Heart left ventricle (tissue), 16 donors: ENCODE data around the gene SLC35G6. TPM values are rescaled to one million over a fixed set of nuclear protein-coding genes. Genes with fewer than 3 reads are reported as not detected.

Source experiments
- ATAC-seq, 4 donors: fragments of 200-7000 bp; cut with Tn5 transposase; one replicate each; pipeline ENCODE4 v1.9.1; 2020 to 2022; ENCODE audit warnings: moderate library complexity in 4 of 4, mild to moderate bottlenecking in 3 of 4, moderate number of reproducible peaks in 1 of 4
- DNase-seq, 5 donors: peaks; one replicate each; pipeline ENCODE4 v3.0.0-alpha.2; 2020
- H3K27ac ChIP-seq, 12 donors: fragments of 200-600 bp; sonication (generic) in 4 of 12; one replicate each; pipeline versions ENCODE4 v1.5.0 to v1.8.0; 2016 to 2022; ENCODE audit warnings: mild to moderate bottlenecking in 2 of 12
- H3K27me3 ChIP-seq, 9 donors: fragments of 200-600 bp; sonication (generic) in 2 of 9; one replicate each; pipeline versions ENCODE4 v1.5.1 to v1.8.0; 2016 to 2022; ENCODE audit warnings: mild to moderate bottlenecking in 3 of 9
- H3K36me3 ChIP-seq, 9 donors: fragments of 200-600 bp; sonication (generic) in 2 of 9; one replicate each; pipeline versions ENCODE4 v1.5.0 to v1.8.0; 2018 to 2022; ENCODE audit warnings: mild to moderate bottlenecking in 2 of 9
- H3K4me1 ChIP-seq, 12 donors: fragments of 200-600 bp; sonication (generic) in 4 of 12; one replicate each; pipeline versions ENCODE4 v1.5.0 to v1.8.0; 2016 to 2022; ENCODE audit warnings: mild to moderate bottlenecking in 3 of 12
- H3K4me3 ChIP-seq, 12 donors: fragments of 200-600 bp; sonication (generic) in 4 of 12; one replicate each; pipeline versions ENCODE4 v1.5.0 to v1.8.0; 2017 to 2022; ENCODE audit warnings: mild to moderate bottlenecking in 9 of 12, moderate library complexity in 4 of 12
- H3K9me3 ChIP-seq, 12 donors: fragments of 200-600 bp; sonication (generic) in 4 of 12; one replicate each; pipeline versions ENCODE4 v1.5.0 to v1.8.0; 2016 to 2022; ENCODE audit warnings: mild to moderate bottlenecking in 1 of 12
- POLR2A ChIP-seq, 2 donors: fragments of 450-650 bp; IDR thresholded peaks; one replicate each; pipeline ENCODE4 v1.6.1; 2017; ENCODE audit warnings: antibody characterized with exemption in 2 of 2, mild to moderate bottlenecking in 2 of 2, moderate library complexity in 2 of 2
- WGBS, 4 donors: extraction: QIAGEN DNeasy Blood & Tissue Kit in 2 of 4; methylation state at CpG; one replicate each; pipeline versions ENCODE4 v1.1.5 to v1.1.7; 2013 to 2018; 5-methylcytosine and 5-hydroxymethylcytosine counted together
- intact Hi-C, 10 donors: fragments of 100-400 bp; cut with DNase I; formaldehyde crosslinking; loops; one replicate each; pipeline versions ENCODE4 v1.11.1 to v1.14.2; 2022
- polyA plus RNA-seq, 2 donors: library from polyadenylated mRNA; stranded (reverse); fragments of 200-250 nt; gene quantifications; one replicate each; pipeline ENCODE4 v1.2.3, GENCODE V29; 2013
- total RNA-seq, 9 donors: library from RNA; depleted of rRNA in 2 of 9; stranded (reverse); fragments of >200 nt in 2 of 9; fragmentation: NEBNext Ultra II Directional in 3 of 9; extraction: Animal tissue kit (Norgen Biotek cat#: 25700) in 3 of 9; gene quantifications; one replicate each; pipeline versions ENCODE4 v1.1.0 to v1.2.4, GENCODE V29; 2016 to 2023
- TF ChIP-seq, protein P1 (sequence below), 12 donors: fragments of 200-600 bp; sonication (generic) in 4 of 12; IDR thresholded peaks; one replicate each; pipeline versions ENCODE4 v1.5.0 to v1.8.0; 2018 to 2022; ENCODE audit warnings: antibody characterized with exemption in 12 of 12, mild to moderate bottlenecking in 5 of 12
- donor health status: ischemic (EF 13 %, LVEDD 7.1; RV severe dilation, severe dysfunction).
- donor health status: healthy with polysubstance abuse.
- donor health status: DM: no; HTN: yes; CAD: no.
- donor health status: DM: no; HTN: no; CAD: no.
- donor health status: ischemic (EF 25% LVEDD 6.9; RV normal size, moderate dysfunction).
- donor health status: ischemic (EF 25% LVEDD 5.7; RV mildly dilated, moderate dysfunction).
- donor health status: healthy.
- donor health status: DM: yes; HTN: yes; CAD: no.
- donor health status: ischemic (EF 35%, LVEDD 5.7; RV mildly dilated, moderate dysfunction).
- donor health status: nonischemic (EF 11% LVEDD 7.7; RV severe dilation, severe dysfunction).
- donor health status: DM: yes; HTN: yes; CAD: no.
- donor health status: PGD.
- donor health status: ischemic (EF 29% LVEDD 5.4; RV normal size, mild dysfunction).
- donor health status: nonischemic (EF 23%, LVEDD 6.1; RV moderate dilation, normal function).

Gene SLC35G6
- total and polyA plus RNA-seq, 11 donors: 0.08 TPM; not detected in 10

DNA sequence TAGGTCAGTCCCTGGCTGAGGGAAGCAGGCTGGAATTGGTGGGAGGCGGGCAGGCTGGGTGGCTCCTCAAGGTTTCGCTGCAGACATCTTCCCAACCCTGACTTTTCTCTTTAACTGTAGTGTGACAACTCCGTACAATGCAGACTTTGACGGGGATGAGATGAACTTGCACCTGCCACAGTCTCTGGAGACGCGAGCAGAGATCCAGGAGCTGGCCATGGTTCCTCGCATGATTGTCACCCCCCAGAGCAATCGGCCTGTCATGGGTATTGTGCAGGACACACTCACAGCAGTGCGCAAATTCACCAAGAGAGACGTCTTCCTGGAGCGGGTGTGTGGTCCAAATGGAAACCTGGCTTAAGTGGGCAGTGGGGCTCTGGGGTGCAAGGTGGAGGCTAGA, 17.9 kb downstream of the SLC35G6 start:
- no peak for TF ChIP-seq POLR2A (IDR thresholded peaks at IDR 0.05)
- TF ChIP-seq, protein P1, sequence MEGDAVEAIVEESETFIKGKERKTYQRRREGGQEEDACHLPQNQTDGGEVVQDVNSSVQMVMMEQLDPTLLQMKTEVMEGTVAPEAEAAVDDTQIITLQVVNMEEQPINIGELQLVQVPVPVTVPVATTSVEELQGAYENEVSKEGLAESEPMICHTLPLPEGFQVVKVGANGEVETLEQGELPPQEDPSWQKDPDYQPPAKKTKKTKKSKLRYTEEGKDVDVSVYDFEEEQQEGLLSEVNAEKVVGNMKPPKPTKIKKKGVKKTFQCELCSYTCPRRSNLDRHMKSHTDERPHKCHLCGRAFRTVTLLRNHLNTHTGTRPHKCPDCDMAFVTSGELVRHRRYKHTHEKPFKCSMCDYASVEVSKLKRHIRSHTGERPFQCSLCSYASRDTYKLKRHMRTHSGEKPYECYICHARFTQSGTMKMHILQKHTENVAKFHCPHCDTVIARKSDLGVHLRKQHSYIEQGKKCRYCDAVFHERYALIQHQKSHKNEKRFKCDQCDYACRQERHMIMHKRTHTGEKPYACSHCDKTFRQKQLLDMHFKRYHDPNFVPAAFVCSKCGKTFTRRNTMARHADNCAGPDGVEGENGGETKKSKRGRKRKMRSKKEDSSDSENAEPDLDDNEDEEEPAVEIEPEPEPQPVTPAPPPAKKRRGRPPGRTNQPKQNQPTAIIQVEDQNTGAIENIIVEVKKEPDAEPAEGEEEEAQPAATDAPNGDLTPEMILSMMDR (IDR thresholded peaks at IDR 0.05): no peak
- H3K27me3 ChIP-seq: no peaks in the 10 kb centered on the region
- H3K4me1 ChIP-seq: peaks cover 0 to 32% (median 10%) of the 10 kb centered on the region in 12 donors
- 84 to 90% (median 87%) methylated on average over 11 of the region's 11 CpGs for WGBS, 4 donors
- intact Hi-C loops: no loop called here
- DNase-seq (no peak), ATAC-seq (no peak)
- peaks cover 20 to 93% (median 82%) of the 10 kb centered on the region in 9 donors for H3K36me3 ChIP-seq
- no peaks in the 10 kb centered on the region for H3K9me3 ChIP-seq
- no peak overlapping the region for H3K4me3 ChIP-seq
- H3K27ac ChIP-seq: no peak overlapping the region

DNA sequence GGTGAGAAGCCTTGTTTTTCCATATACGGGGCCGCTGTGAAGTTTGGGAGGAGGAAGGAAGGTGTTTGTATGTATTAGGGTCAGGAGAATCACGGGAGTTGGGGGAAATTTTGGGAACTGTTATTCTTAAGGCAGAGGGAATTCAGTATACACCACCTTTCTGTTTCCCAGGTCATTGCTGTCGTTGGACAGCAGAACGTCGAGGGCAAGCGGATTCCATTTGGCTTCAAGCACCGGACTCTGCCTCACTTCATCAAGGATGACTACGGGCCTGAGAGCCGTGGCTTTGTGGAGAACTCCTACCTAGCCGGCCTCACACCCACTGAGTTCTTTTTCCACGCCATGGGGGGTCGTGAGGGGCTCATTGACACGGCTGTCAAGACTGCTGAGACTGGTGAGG, 20.5 kb downstream of the SLC35G6 start:
- WGBS, 4 donors: 78 to 88% (median 86%) methylated on average over 12 to 14 of the region's 14 CpGs
- no peak overlapping the region for H3K27ac ChIP-seq
- TF ChIP-seq POLR2A (IDR thresholded peaks at IDR 0.05): no peak
- TF ChIP-seq, protein P1 (IDR thresholded peaks at IDR 0.05): no peak
- peaks cover 20 to 100% (median 100%) of the 10 kb centered on the region in 9 donors for H3K36me3 ChIP-seq
- ATAC-seq: no peak
- intact Hi-C loops: loop anchor here in 2 of 10 donors (10.0 kb wide), 2 partner anchors 137 to 147 kb away; partner anchors contain the start of genes KCTD11 (in 1 of the 2) and TMEM95 (in 1 of the 2)
- H3K4me1 ChIP-seq: peaks cover 0 to 16% (median 7%) of the 10 kb centered on the region in 12 donors
- no peaks in the 10 kb centered on the region for H3K27me3 ChIP-seq
- H3K9me3 ChIP-seq: no peaks in the 10 kb centered on the region
- DNase-seq: no peak
- no peak overlapping the region for H3K4me3 ChIP-seq

DNA sequence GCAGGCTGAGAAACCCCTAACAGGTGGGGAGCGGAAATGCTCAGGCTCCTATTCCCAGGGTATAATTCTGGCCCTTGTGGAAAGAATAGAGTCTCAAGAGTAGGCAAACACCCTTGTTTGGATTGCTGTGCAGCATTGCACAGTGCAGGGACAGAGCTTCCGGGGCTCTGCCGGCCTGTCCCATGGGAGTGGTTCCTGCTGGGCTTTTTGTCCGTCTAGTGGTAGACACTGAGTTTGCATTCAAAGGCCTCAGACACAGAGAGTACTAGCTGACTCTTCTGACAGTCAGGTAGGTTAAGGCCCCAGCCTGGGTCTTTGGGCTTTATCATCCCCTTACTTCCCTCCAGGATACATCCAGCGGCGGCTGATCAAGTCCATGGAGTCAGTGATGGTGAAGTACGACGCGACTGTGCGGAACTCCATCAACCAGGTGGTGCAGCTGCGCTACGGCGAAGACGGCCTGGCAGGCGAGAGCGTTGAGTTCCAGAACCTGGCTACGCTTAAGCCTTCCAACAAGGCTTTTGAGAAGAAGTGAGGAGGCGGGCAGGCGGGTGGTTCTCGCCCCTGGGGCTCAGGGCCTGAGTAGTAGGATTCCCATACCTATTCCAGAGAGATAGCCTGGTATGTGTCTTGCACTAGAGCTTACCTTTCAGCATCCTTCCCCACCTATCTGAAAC, 21.1 kb downstream of the SLC35G6 start:
- no peaks in the 10 kb centered on the region for H3K9me3 ChIP-seq
- TF ChIP-seq, protein P1 (IDR thresholded peaks at IDR 0.05): no peak
- no peak for TF ChIP-seq POLR2A (IDR thresholded peaks at IDR 0.05)
- intact Hi-C loops: loop anchor here in 2 of 10 donors (10.0 kb wide), 2 partner anchors 138 to 148 kb away; partner anchors contain the start of genes KCTD11 (in 1 of the 2) and TMEM95 (in 1 of the 2)
- WGBS, 4 donors: 90 to 94% (median 92%) methylated on average over 19 to 20 of the region's 20 CpGs
- peaks cover 20 to 100% (median 100%) of the 10 kb centered on the region in 9 donors for H3K36me3 ChIP-seq
- no peak overlapping the region for H3K27ac ChIP-seq
- H3K27me3 ChIP-seq: no peaks in the 10 kb centered on the region
- H3K4me1 ChIP-seq: peaks cover 0 to 10% (median 4%) of the 10 kb centered on the region in 12 donors
- DNase-seq (no peak), ATAC-seq (no peak)
- no peak overlapping the region for H3K4me3 ChIP-seq

DNA sequence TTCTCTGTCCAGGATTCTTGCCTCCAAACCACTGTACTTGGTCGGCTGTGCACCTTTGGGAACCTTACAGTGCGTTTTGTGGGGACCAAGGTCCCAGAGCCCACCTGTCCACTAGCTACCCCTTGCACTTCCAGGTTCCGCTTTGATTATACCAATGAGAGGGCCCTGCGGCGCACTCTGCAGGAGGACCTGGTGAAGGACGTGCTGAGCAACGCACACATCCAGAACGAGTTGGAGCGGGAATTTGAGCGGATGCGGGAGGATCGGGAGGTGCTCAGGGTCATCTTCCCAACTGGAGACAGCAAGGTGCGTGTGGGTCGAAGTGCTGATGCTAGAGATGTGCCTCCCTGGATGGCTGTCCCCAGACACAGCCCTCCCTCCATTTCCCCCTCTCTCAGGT, 21.7 kb downstream of the SLC35G6 start:
- 78 to 90% (median 86%) methylated on average over 14 of the region's 14 CpGs for WGBS, 4 donors
- ATAC-seq: peak in 1 of 4 donors; percentile 33

More for the DNA sequence above, 21.7 kb downstream of the SLC35G6 start:
- intact Hi-C loops: loop anchor here in 2 of 10 donors (10.0 kb wide), 2 partner anchors 138 to 148 kb away; partner anchors contain the start of genes KCTD11 (in 1 of the 2) and TMEM95 (in 1 of the 2)
- Histone ChIP-seq H3K27ac (no peak overlapping the region), H3K36me3 (peaks cover 17 to 100% (median 99%) of the 10 kb centered on the region in 9 donors), H3K4me3 (no peak overlapping the region), H3K27me3 (no peaks in the 10 kb centered on the region), H3K4me1 (peaks cover 0 to 4% (median 0%) of the 10 kb centered on the region in 12 donors), H3K9me3 (no peaks in the 10 kb centered on the region)
- DNase-seq: no peak
- no peak for TF ChIP-seq POLR2A (IDR thresholded peaks at IDR 0.05)
- TF ChIP-seq, protein P1 (IDR thresholded peaks at IDR 0.05): peak in 4 of 12 donors; percentile 10 to 31 (median 16)
